ENCODE data around the gene SHROOM1.
"Not testable (repeated sequence)": the region's sequence is repeated elsewhere in the genome, so short reads cannot be mapped to it uniquely, and the experiment has no call there.

The SHROOM1 gene

GRCh38 chr5:132830436-132831094 lies at the start of gene SHROOM1:
Gene SHROOM1 (minus strand): TSS chr5:132830647. CDS start chr5:132826140, 4,507 bp downstream.
- DNase-seq (ENCODE audit: low read depth in 2 of 2): no peak

DNA sequence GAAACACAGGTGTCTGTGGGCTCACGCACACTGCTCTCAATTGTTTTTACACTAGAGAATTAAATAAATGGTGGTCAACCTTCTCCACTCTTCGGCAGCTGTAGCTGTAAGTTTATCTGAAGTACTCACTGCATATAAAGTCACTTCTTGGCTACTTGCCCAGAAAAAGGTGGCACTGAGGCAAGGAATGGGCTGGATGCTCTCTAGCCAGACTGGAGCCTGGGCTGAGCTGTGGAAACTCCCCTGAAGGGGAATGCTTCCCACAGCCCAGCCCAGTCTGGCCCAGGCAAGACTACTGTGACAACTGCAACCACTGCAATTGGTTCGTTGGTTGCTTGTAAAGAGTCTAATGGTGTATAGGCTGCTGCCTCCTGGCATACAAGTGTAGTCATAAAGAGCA lies 47.5 kb upstream of the SHROOM1 start:
- no peak for DNase-seq (ENCODE audit: low read depth in 2 of 2)

- DNase-seq (ENCODE audit: low read depth in 2 of 2): no peak
Observed at GRCh38 chr5:132877466-132877865, 47.0 kb upstream of the SHROOM1 start.

- no peak for DNase-seq (ENCODE audit: low read depth in 2 of 2)
Observed at GRCh38 chr5:132876020-132876759, 45.7 kb upstream of the SHROOM1 start.

DNA sequence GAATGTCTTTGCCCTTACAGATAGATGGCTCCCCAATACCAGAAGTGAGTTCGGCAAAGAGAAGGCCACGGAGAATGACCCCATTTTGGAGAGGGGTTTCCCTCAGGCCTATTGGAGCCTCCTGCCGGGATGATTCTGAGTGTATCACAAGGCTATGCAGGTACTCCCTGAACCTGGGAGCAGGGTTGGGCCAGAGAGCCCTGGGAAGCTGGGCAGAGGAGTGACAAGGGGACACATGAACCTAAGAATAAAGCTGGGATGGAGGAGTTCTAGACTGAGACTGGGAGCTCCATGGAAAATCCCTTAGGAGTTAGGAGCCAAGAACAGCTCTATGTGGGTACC lies 43.5 kb upstream of the SHROOM1 start:
- DNase-seq (ENCODE audit: low read depth in 2 of 2): no peak

- DNase-seq (ENCODE audit: low read depth in 2 of 2): no peak
Observed at GRCh38 chr5:132873119-132873929, 42.9 kb upstream of the SHROOM1 start, which contains the start of gene LEAP2. Gene LEAP2 (plus strand): TSS chr5:132873668. CDS start chr5:132873695, 27 bp downstream.

DNA sequence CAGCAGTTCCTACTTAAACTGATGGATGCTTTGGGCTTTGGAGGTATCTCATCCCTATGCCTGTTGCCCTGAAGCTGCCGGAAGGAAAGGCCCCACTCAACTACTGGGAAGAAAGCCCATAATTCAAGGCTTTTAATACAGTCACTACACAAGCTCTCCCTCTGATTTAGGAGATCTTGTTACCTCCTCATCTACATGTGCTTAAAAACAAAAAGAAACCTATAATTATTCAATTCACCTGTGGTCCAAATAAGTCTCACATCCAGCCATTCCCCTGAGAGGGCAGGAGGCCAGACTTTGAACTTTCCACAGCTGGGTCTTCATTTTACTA lies 42.3 kb upstream of the SHROOM1 start:
- no peak for DNase-seq (ENCODE audit: low read depth in 2 of 2)

DNA sequence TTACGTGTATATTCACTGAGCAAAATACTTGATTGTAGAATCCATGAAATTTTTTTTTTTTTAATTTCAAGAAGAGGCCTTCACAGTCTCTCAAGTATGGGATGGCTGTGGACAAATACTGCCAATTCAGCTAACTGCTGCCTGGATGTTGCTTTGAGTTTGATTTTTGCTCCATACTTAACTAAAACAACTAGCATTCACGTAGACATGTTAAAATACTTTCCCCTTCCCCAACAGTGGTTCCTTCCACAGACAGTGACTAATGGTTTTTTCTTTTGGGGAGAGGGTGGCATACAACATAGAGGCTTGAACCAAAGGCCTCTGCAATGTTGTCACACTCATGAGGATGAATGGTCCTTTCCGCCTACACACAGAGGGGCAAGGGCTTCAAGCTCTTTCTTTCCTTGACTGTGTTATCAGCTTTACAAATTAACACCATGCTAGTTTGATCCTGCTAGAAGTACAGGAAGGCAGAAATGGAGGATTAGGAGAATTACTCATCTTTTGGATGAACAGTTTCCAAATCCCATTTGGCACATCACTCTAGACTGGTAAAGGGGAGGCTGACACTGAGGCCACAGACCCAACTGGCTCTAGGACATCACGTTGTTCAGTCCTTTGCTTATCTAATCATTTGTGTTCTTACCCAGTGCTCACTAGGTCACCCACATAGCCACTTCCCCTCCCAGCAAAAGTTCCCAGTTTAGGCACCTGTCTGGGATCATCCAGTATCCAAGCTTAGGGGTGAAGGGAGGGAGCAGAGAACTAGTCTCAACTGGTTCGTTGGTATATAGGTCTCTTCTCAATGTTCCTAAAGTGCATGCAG lies 41.2 kb upstream of the SHROOM1 start:
- no peak for DNase-seq (ENCODE audit: low read depth in 2 of 2)

GRCh38 chr5:132870801-132871200 lies 40.4 kb upstream of the SHROOM1 start:
- no peak for DNase-seq (ENCODE audit: low read depth in 2 of 2)

DNA sequence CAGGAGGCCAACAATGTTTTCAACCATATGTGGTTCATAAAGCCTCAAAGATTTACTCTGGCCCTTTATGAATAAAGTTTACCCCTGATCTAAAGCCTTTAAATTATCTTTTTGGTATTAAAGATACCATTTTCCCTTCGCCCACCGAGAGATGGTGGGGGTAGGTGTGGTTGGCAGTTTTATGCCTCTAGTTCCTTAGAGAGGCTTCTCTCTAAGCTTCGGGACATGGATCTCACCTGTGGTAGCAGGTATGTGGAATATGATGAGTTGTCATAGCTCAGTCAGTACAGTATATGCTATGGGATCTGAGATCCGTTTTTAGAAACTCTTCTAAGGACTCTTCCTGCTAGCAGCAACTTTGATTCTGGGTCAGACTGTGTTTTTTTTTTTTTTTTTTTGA lies 38.3 kb upstream of the SHROOM1 start:
- no peak for DNase-seq (ENCODE audit: low read depth in 2 of 2)

DNA sequence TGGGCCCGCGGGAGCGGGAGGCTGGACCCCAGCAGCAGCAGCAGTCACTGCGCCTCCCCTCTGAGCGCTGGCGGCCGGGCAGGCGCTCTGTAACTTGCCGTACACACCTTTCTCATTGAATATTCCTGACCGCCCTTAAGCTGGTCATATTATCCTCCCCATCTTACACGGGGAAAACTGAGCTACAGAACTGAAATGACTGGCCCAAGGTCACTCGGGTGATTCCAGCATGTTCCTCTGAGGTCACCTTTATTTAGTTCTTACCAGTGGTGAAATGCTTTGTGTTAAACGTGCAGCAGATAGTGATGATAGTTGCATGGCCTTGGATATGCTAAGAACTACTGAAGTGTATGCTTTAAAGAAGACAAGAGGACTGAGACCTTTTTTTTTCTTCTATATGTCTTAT lies 36.6 kb upstream of the SHROOM1 start:
- DNase-seq (ENCODE audit: low read depth in 2 of 2): no peak

DNA sequence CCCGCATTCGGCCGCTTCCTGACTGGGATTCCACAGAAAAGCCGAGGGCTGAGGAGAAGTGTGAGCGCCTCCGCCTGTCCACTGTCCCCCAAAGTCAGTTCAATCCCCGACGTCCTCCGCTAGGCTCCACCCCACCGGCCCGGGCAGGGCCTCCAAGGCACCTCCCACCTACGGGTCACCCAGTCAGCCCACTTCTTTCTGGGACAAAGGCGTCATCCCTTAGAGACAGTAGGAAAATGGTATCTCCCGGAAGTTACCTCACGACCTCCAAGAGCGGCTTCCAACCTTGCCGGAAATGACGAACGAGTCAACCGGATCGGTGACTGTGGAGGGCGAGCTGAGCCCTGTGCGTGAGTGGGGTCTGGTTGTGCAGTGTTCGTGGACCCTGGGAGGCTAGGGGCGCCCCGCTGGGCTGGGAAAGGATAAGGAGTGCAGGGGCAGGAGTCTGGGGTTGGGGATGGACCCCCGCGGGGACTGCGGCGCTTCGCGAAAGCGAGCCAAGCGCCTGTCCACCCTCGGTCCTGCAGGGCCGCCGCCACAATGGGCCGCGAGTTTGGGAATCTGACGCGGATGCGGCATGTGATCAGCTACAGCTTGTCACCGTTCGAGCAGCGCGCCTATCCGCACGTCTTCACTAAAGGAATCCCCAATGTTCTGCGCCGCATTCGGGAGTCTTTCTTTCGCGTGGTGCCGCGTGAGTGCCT lies 36.0 kb upstream of the SHROOM1 start, which contains the start of the genes GDF9 and UQCRQ:
TSS of gene GDF9 (minus strand) at position 128 of the 704 bp plus-strand sequence. CDS start 1,936 bp downstream, outside the sequence.
TSS of gene UQCRQ (plus strand) at position 301 of the 704 bp plus-strand sequence. CDS start at position 541, 240 bp downstream.
- peak; percentile 99 for DNase-seq (ENCODE audit: low read depth in 2 of 2)

DNA sequence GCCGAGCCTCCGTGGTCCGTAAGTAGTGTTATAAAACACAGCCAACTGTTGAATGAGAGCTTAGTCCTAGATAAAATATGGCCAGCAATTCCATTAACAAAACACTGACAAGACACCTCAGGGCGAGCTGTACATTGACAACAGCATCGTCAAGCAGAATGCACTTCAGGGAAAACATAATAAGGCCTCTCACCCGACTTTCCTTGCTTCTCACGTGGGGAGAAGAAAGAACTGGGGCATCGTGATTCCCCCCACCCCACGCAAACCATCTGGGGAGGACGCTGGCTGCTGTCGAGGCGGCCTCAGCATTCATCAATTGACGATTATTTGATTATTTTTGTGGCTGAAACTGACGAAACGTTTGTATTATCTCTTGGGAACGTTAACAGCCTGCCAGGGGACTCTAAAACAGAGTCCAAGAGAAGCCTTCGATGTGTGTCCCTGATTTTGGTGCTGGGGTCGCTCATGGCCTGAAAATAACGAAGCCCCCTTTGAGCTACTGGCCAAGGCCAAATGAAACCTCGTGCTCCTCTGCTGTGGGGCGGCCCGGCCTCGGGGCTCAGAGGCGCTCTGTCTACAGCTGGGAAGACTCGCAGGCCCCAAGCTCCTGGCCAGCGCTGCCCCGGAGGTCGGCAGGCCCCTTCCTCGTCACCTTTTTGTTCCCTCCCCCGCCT lies 35.4 kb upstream of the SHROOM1 start:
- DNase-seq (ENCODE audit: low read depth in 2 of 2): no peak

DNA sequence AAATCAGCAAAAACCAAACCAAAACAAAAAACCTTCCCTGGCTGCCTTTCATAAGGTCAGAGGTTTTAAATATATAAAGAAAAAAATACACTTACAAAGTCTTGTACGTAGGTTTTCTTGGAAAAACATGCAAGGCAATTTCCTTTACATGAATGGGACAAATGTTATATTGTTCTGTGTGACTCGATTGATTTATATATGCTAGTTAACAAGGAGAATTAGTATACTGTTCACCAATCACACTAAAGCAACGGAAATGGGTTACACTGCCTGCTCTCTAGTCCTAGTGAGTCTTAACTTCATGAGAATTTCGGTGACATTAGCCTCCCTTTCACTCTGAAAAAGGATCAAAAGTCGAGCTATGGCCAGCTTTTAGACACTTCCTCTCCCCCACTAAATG lies 30.3 kb upstream of the SHROOM1 start:
- no peak for DNase-seq (ENCODE audit: low read depth in 2 of 2)

DNA sequence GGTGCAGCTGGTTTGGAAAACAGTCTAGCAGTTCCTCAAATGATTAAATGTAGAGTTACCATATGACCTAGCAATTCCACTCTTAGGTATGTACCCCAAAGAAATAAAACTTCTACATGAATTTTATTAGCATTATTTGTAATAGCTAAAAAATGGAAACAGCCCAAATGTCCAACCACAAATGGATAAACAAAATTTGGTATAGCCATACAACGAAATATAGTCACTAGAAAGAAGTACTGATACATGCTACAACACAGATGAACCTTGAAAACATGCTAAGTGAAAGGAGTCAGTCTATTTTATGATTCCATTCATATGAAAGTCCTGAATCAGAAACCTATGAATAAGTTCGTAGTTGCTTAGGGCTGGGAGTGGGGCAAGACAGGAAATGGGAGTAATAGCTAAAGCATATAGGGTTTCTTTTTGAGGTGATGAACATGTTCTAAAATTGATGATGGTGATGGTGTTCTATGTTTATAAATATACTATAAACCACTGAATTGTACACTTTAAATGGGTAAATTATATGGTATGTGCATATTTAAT lies 29.5 kb upstream of the SHROOM1 start:
- DNase-seq (ENCODE audit: low read depth in 2 of 2): no peak

DNA sequence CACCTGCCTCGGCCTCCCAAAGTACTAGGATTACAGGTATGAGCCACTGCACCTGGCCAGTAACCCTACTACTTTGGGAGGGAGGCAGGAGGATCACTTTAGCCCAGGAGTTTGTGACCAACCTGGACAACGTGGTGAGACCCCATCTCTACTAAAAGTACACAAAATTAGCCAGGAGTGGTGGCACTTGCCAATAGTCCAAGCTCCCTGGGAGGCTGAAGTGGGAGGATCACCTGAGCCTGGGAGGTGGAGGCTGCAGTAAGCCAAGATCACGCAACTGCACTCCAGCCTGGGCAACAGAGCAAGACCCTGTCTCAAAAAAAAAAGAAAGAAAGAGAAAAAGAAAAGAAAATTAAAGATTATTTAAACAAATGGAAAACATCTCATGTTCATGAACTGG lies 25.6 kb upstream of the SHROOM1 start:
- DNase-seq (ENCODE audit: low read depth in 2 of 2): no peak

DNA sequence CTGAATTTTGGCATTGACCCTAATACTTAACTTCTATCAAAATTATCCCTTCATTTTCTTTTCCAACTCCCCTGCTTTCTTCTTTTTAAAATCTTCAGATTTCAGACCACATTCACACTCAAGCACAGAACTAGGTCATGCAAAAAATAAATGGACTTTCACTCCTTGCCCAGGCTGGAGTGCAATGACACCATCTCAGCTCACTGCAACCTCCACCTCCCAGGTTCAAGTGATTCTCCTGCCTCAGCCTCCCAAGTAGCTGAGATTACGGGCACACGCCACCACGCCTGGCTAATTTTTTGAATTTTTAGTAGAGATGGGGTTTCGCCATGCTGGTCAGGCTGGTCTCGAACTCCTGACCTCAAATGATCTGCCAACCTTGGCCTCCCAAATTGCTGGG lies 24.5 kb upstream of the SHROOM1 start:
- not testable (repeated sequence) for DNase-seq (ENCODE audit: low read depth in 2 of 2)

DNA sequence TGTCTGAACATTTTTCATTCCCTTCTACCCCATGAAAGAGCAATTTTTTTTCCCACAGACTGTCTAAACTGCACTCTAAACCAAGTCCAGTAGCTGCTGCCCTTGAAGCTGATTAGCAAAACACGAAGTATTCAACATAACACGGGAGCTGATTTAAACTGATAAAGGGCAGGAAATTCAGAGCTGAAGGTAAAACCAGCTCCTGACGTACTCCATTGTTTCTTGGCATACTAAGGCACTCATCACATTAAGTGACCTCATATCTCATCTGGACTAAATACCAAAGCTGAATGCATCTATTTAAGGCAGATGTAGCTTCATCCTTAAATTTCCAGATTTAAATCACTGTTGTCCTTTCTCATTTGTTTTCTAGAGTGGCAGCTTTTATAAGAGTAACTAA lies 23.9 kb upstream of the SHROOM1 start:
- DNase-seq (ENCODE audit: low read depth in 2 of 2): no peak

DNA sequence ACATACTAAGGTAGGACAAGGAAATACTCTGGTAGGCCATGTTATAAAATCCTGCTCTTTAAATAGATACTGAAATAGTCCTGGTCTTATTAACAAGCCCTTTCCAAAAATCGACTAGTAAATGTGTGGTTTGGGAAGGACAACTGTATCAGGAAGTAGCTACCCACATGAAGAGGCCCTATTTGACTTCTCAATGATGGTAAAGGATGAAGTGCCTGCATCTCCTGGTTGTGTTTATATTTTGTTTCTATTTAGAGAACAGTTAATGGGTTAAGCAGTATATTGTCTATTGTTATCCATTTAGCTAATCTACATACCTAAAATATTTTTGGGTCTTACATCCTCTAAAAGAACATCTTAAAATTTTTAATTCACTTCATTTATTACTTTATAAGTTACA lies 23.3 kb upstream of the SHROOM1 start:
- no peak for DNase-seq (ENCODE audit: low read depth in 2 of 2)

- no peak for DNase-seq (ENCODE audit: low read depth in 2 of 2)
Observed at GRCh38 chr5:132853323-132853722, 22.9 kb upstream of the SHROOM1 start.
